Measurements from ENCODE around the gene ERBB4.

Gene ERBB4

GRCh38 chr2:211328126-211328525 is 1210.5 kb downstream of the ERBB4 start:
- Mint-ChIP-seq H3K9me3 (peaks cover 5% of the 10 kb centered on the region), H3K27me3 (no peaks in the 10 kb centered on the region), H3K27ac (no peak overlapping the region), H3K4me3 (no peak overlapping the region), H3K4me1 (no peaks in the 10 kb centered on the region), H3K36me3 (no peaks in the 10 kb centered on the region)
- DNase-seq: no peak
- CTCF ChIA-PET: no interaction called here

Data from activated naive CD4-positive, alpha-beta T cell treated with anti-CD3 and anti-CD28 coated beads, Interleukin-2, amount 10 ng/mL, durations not matched to agents 7 days and 5 days (primary cell).